Endothelial cell of umbilical vein (primary cell): Measurements from ENCODE around the gene GAB1. TPM values are rescaled to one million over a fixed set of nuclear protein-coding genes. Genes with fewer than 3 reads are reported as not detected.

ENCODE experiments used
- BruUV-seq: library from RNA; stranded (reverse); fragments of 400-500 nt; replicated peaks from 2 replicates; lab custom pipeline; 2021; lab: Mats Ljungman, UMichigan
- CTCF ChIA-PET: fragments of 300-600, 350-600 bp; sonication (Branson Sonifier 250); formaldehyde crosslinking; loops from one replicate; lab custom pipeline; 2021; ENCODE audit warnings: antibody characterized with exemption, inconsistent platforms; lab: Charles Lee
- POLR2A ChIA-PET: fragments of 300-600, 350-600 bp; sonication (Branson Sonifier 250); formaldehyde crosslinking; loops from one replicate; lab custom pipeline; 2021; ENCODE audit warnings: antibody characterized with exemption, inconsistent platforms; lab: Charles Lee
- DNase-seq: peaks from one replicate; pipeline ENCODE4 v3.0.0-alpha.2; 2011; ENCODE audit warnings: low read depth, low spot score
- FAIRE-seq: peaks from 2 replicates; lab custom pipeline; 2011; peaks lifted over from hg19 to GRCh38; lab: Jason Lieb, UNC
- H2AFZ ChIP-seq: 2 replicates; pipeline ENCODE4 v1.6.0; 2012; ENCODE audit warnings: low read depth, low read length, control low read depth, inconsistent platforms
- H3K27ac ChIP-seq: 2 replicates; pipeline ENCODE4 v1.5.1; 2011; ENCODE audit warnings: low read depth, mild to moderate bottlenecking, control low read depth, low read length, moderate library complexity; ENCODE audit not compliant: insufficient read depth
- H3K27me3 ChIP-seq, 2 experiments: 2 replicates each; pipeline versions ENCODE4 v1.6.0 to v1.6.1; 2011; ENCODE audit warnings: low read length in 2 of 2, mixed read lengths in 1 of 2; ENCODE audit not compliant: control insufficient read depth in 2 of 2, insufficient read depth in 2 of 2
- H3K36me3 ChIP-seq, 2 experiments: 2 replicates in 1 of 2; 3 replicates in 1 of 2; pipeline ENCODE4 v1.5.1; 2011; ENCODE audit warnings: low read length in 2 of 2, mild to moderate bottlenecking in 1 of 2, moderate library complexity in 1 of 2; ENCODE audit not compliant: control insufficient read depth in 2 of 2, insufficient read depth in 2 of 2; ENCODE audit errors: extremely low read depth in 1 of 2
- H3K4me1 ChIP-seq: 3 replicates; pipeline ENCODE4 v1.5.1; 2011; ENCODE audit warnings: mild to moderate bottlenecking, low read length; ENCODE audit not compliant: control insufficient read depth, insufficient read depth; ENCODE audit errors: extremely low read depth
- H3K4me2 ChIP-seq: 2 replicates; pipeline ENCODE4 v1.6.1; 2011; ENCODE audit warnings: low read length, control low read depth, mixed read lengths; ENCODE audit not compliant: insufficient read depth
- H3K4me3 ChIP-seq, 3 experiments: fragments of 200-600 bp in 1 of 3; sonication (generic), shearing (Covaris generic) in 1 of 3; replicated peaks in 1 of 3; 2 replicates each; pipeline ENCODE4 v1.5.1; 2011 to 2016; ENCODE audit warnings: control low read depth in 3 of 3, low read length in 3 of 3, mild to moderate bottlenecking in 2 of 3, inconsistent platforms in 1 of 3, low read depth in 1 of 3, moderate library complexity in 1 of 3; ENCODE audit not compliant: insufficient read depth in 1 of 3
- H3K79me2 ChIP-seq: 2 replicates; pipeline ENCODE4 v1.6.0; 2012; ENCODE audit warnings: low read length, inconsistent platforms; ENCODE audit not compliant: control insufficient read depth, insufficient read depth
- H3K9ac ChIP-seq: replicated peaks from 2 replicates; pipeline ENCODE3; 2011; ENCODE audit warnings: low read length, control low read depth; ENCODE audit not compliant: insufficient read depth; ENCODE audit errors: extremely low read depth
- H3K9me1 ChIP-seq: replicated peaks from 3 replicates; pipeline ENCODE4 v1.6.0; 2011; ENCODE audit warnings: mild to moderate bottlenecking, low read length; ENCODE audit not compliant: control insufficient read depth, insufficient read depth; ENCODE audit errors: extremely low read depth
- H3K9me3 ChIP-seq: replicated peaks from 2 replicates; pipeline ENCODE4 v1.5.1; 2012; ENCODE audit warnings: low read length, inconsistent platforms; ENCODE audit not compliant: control insufficient read depth, insufficient read depth
- H4K20me1 ChIP-seq: replicated peaks from 2 replicates; pipeline ENCODE3; 2011; ENCODE audit warnings: mild to moderate bottlenecking, low read length; ENCODE audit not compliant: control insufficient read depth, insufficient read depth; ENCODE audit errors: extremely low read depth
- CTCF ChIP-seq, 2 donors: IDR thresholded peaks; 1 replicate in 1 of 2; 2 replicates in 1 of 2; pipeline ENCODE4 v1.5.1; 2011; ENCODE audit warnings: low read length in 2 of 2, mild to moderate bottlenecking in 2 of 2, moderate library complexity in 2 of 2, control low read depth in 1 of 2, inconsistent platforms in 1 of 2, low read depth in 1 of 2; ENCODE audit not compliant: insufficient read depth in 1 of 2; ENCODE audit errors: extremely low read depth in 1 of 2
- EZH2 ChIP-seq: IDR thresholded peaks from 2 replicates; pipeline ENCODE4 v1.6.1; 2012; ENCODE audit warnings: borderline replicate concordance, low read depth, mild to moderate bottlenecking, moderate library complexity, low read length, inconsistent platforms; ENCODE audit not compliant: severe bottlenecking
- FOS ChIP-seq: IDR thresholded peaks from 2 replicates; pipeline ENCODE4 v1.6.1; 2011; ENCODE audit warnings: mild to moderate bottlenecking, low read length, moderate library complexity, borderline replicate concordance; ENCODE audit not compliant: insufficient read depth
- GATA2 ChIP-seq: IDR thresholded peaks from 2 replicates; pipeline ENCODE4 v1.7.0; 2011; ENCODE audit warnings: low read depth, mild to moderate bottlenecking, moderate library complexity, mixed read lengths, low read length; ENCODE audit not compliant: insufficient read length, insufficient read depth
- JUN ChIP-seq: IDR thresholded peaks from 2 replicates; pipeline ENCODE4 v1.6.1; 2011; ENCODE audit warnings: borderline replicate concordance, low read depth; ENCODE audit not compliant: insufficient read length, insufficient read depth
- MAX ChIP-seq: IDR thresholded peaks from 2 replicates; pipeline ENCODE4 v1.6.1; 2011; ENCODE audit not compliant: insufficient read depth, insufficient read length
- MYC ChIP-seq: IDR thresholded peaks from one replicate; pipeline ENCODE4 v1.6.1; 2011; ENCODE audit warnings: mild to moderate bottlenecking, low read depth, low read length
- POLR2A ChIP-seq: IDR thresholded peaks from 2 replicates; pipeline ENCODE4 v1.6.1; 2012; ENCODE audit warnings: low read depth, mild to moderate bottlenecking, control low read depth, low read length
- POLR2AphosphoS5 ChIP-seq: IDR thresholded peaks from 2 replicates; pipeline ENCODE4 v1.6.1; 2012; ENCODE audit warnings: low read depth, mild to moderate bottlenecking, control low read depth, low read length, moderate library complexity; ENCODE audit not compliant: insufficient read depth
- dilution Hi-C: fragments of 300-500 bp; cut with MboI; formaldehyde crosslinking; loops from one replicate; pipeline ENCODE4 v1.15.0; 2019; ENCODE audit warnings: low sequenced_read_pairs; ENCODE audit not compliant: extremely low pct_ligation_motif_present
- intact Hi-C: fragments of 100-400 bp; cut with micrococcal nuclease; formaldehyde crosslinking; loops from one replicate; pipeline ENCODE4 v1.10.0; 2022
- polyA plus RNA-seq, 4 experiments: library from polyadenylated mRNA; depleted of rRNA in 3 of 4; stranded (reverse) in 3 of 4; unstranded in 1 of 4; fragments of >200 nt; gene quantifications; 2 replicates each; pipeline versions ENCODE4 v1.2.1 to v1.2.3, GENCODE V29; 2011 to 2012; ENCODE audit warnings: missing spikeins in 1 of 4
- total RNA-seq: library from RNA; stranded (reverse); gene quantifications from 2 replicates; pipeline ENCODE4 v1.2.3, GENCODE V29; 2021

GAB1 gene
- total and polyA plus RNA-seq, 2 donors (not counting 3 experiments of a cell fraction or from before 2014, with no cell fraction given) = 9.3 to 37.7 TPM

GRCh38 chr4:143356493-143356892, 19.8 kb downstream of the GAB1 start:
- ChIA-PET CTCF (interaction anchor here (1.3 kb wide), 1 partner anchor 41 kb away, joined by 3 read pairs; no protein-coding TSS in a partner anchor), POLR2A (no interaction called here)
- intact Hi-C loops = no loop called here
- Histone ChIP-seq H2AFZ (no peak overlapping the region), H3K4me1 (peaks cover 38% of the 10 kb centered on the region), H3K9ac (no peak overlapping the region), H3K27ac (no peak overlapping the region), H4K20me1 (no peaks in the 10 kb centered on the region), H3K4me2 (no peak overlapping the region), H3K4me3 (no peak overlapping the region), H3K36me3 (no peaks in the 10 kb centered on the region), H3K79me2 (no peaks in the 10 kb centered on the region), H3K27me3 (no peaks in the 10 kb centered on the region), H3K9me3 (no peaks in the 10 kb centered on the region), H3K9me1 (no peaks in the 10 kb centered on the region)
- no TSS peak for BruUV-seq
- no peak for DNase-seq
- FAIRE-seq = no peak
- dilution Hi-C loops = no loop called here
- no peak for TF ChIP-seq MYC

- Histone ChIP-seq H3K79me2 (no peaks in the 10 kb centered on the region), H3K36me3 (no peaks in the 10 kb centered on the region), H2AFZ (no peak overlapping the region), H3K9me3 (no peaks in the 10 kb centered on the region), H3K4me1 (peaks cover 29% of the 10 kb centered on the region), H3K4me2 (no peak overlapping the region), H4K20me1 (no peaks in the 10 kb centered on the region), H3K9me1 (no peaks in the 10 kb centered on the region), H3K9ac (no peak overlapping the region), H3K27me3 (no peaks in the 10 kb centered on the region), H3K4me3 (no peak overlapping the region), H3K27ac (no peak overlapping the region)
- no peak for DNase-seq
- intact Hi-C loops = no loop called here
- no peak for FAIRE-seq
- no TSS peak for BruUV-seq
- TF ChIP-seq FOS = no peak
- no peak for TF ChIP-seq POLR2A
- TF ChIP-seq JUN = no peak
- TF ChIP-seq MYC = no peak
- TF ChIP-seq EZH2 = no peak
- no peak for TF ChIP-seq POLR2AphosphoS5
- no peak for TF ChIP-seq CTCF (IDR thresholded peaks at IDR 0.05; ENCODE audit: extremely low read depth in 1 of 2, insufficient read depth in 1 of 2, low read depth in 1 of 2, low read length in 2 of 2)
- no peak for TF ChIP-seq GATA2
- TF ChIP-seq MAX = no peak
- CTCF ChIA-PET = interaction anchor here (1.3 to 1.7 kb wide), 2 partner anchors 40 to 54 kb away, joined by 3 to 4 read pairs; no protein-coding TSS in a partner anchor
- POLR2A ChIA-PET = no interaction called here
- dilution Hi-C loops = no loop called here
Observed at GRCh38 chr4:143357161-143357845, 20.6 kb downstream of the GAB1 start.
